A673 (cell line): ENCODE results near the gene EXOC4. TPM values are rescaled to one million over a fixed set of nuclear protein-coding genes. Genes with fewer than 3 reads are reported as not detected.

Experiments
- BruUV-seq: library from RNA; stranded (reverse); fragments of 400-500 nt; replicated peaks from 2 replicates; lab custom pipeline; 2021; lab: Mats Ljungman, UMichigan
- CTCF ChIA-PET: fragments of 300-600 bp; sonication (Branson Sonifier 250); formaldehyde crosslinking; loops from one replicate; lab custom pipeline; 2022; ENCODE audit warnings: antibody characterized with exemption; lab: Charles Lee
- POLR2A ChIA-PET: fragments of 300-600 bp; sonication (Branson Sonifier 250); formaldehyde crosslinking; loops from one replicate; lab custom pipeline; 2022; ENCODE audit warnings: antibody characterized with exemption; ENCODE audit not compliant: low non-redundant PET; lab: Charles Lee
- DNase-seq: peaks from one replicate; pipeline ENCODE4 v3.0.0-alpha.2; 2015; ENCODE audit warnings: low spot score
- H3K27ac ChIP-seq: fragments of 200-600 bp; sonication (generic); 2 replicates; pipeline ENCODE4 v1.5.1; 2016; ENCODE audit warnings: mixed run types, low read depth, mild to moderate bottlenecking, mixed read lengths, antibody characterized with exemption, low read length; ENCODE audit not compliant: poor library complexity, severe bottlenecking
- H3K27me3 ChIP-seq: fragments of 200-600 bp; sonication (generic); replicated peaks from 2 replicates; pipeline ENCODE4 v1.6.1; 2017; ENCODE audit warnings: mixed run types, low read depth, mild to moderate bottlenecking, mixed read lengths, antibody characterized with exemption, low read length; ENCODE audit not compliant: insufficient read depth, poor library complexity
- H3K36me3 ChIP-seq: fragments of 200-600 bp; sonication (generic); 2 replicates; pipeline ENCODE4 v1.6.1; 2016; ENCODE audit warnings: mixed run types, mild to moderate bottlenecking, mixed read lengths, antibody characterized with exemption, low read length; ENCODE audit not compliant: insufficient read depth, poor library complexity, severe bottlenecking
- H3K4me1 ChIP-seq: fragments of 200-600 bp; sonication (generic); 2 replicates; pipeline ENCODE4 v1.6.1; 2017; ENCODE audit warnings: mixed run types, mild to moderate bottlenecking, mixed read lengths, antibody characterized with exemption, low read length; ENCODE audit not compliant: insufficient read depth, poor library complexity, severe bottlenecking
- H3K4me3 ChIP-seq: fragments of 200-600 bp; sonication (generic); 2 replicates; pipeline ENCODE4 v1.5.1; 2016; ENCODE audit warnings: low read depth, mixed run types, mild to moderate bottlenecking, mixed read lengths, low read length; ENCODE audit not compliant: poor library complexity, severe bottlenecking
- H3K9me3 ChIP-seq: fragments of 200-600 bp; sonication (generic); 2 replicates; pipeline ENCODE4 v1.6.1; 2016; ENCODE audit warnings: mixed run types, low read depth, mild to moderate bottlenecking, mixed read lengths, antibody characterized with exemption, low read length; ENCODE audit not compliant: poor library complexity, severe bottlenecking
- EZH2 ChIP-seq: fragments of 200-600 bp; sonication (generic); IDR thresholded peaks from 2 replicates; pipeline ENCODE4 v1.6.1; 2017; ENCODE audit warnings: borderline replicate concordance, low read depth, mild to moderate bottlenecking, mixed read lengths, antibody characterized with exemption, low read length; ENCODE audit not compliant: poor library complexity, severe bottlenecking
- intact Hi-C: fragments of 100-400 bp; cut with micrococcal nuclease; formaldehyde crosslinking; loops from one replicate; pipeline ENCODE4 v1.10.0; 2022; ENCODE audit not compliant: unreplicated experiment
- total RNA-seq: library from RNA; stranded (reverse); gene quantifications from 2 replicates; pipeline ENCODE4 v1.2.3, GENCODE V29; 2021
- TF ChIP-seq, protein P1 (sequence below): fragments of 300-800, 200-600 bp; sonication (generic); conservative IDR thresholded peaks from 2 replicates; pipeline ENCODE4 v1.5.1; 2017; ENCODE audit warnings: low read depth, mild to moderate bottlenecking, antibody characterized with exemption, low read length, moderate library complexity, mixed read lengths

The EXOC4 gene
- total RNA-seq, 1 experiment from 2014 or later, result 66.1 TPM

DNA sequence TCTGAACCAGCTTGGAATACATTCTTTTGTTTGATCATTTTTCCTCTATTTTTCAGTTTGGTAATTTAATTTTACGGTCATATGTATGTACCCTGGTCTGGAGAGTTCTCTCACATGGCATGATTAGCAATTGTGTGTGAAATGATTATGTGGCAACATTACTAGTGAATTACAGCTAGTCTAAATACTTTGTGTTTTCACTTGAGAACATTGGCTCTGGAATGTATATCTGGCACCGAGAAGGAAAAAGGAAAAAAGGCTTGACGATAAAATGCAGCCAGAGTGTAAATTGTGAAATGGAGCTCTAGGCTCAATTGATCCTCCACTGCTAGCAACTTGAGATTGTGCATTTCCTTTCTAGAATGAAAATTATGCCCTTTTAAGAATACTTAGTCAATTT is 397.2 kb downstream of the EXOC4 start:
- POLR2A ChIA-PET, result no interaction called here
- no peak overlapping the region for H3K27ac ChIP-seq
- intact Hi-C loops, result no loop called here
- no peak for DNase-seq
- no peak overlapping the region for H3K4me3 ChIP-seq
- no peaks in the 10 kb centered on the region for H3K36me3 ChIP-seq
- H3K27me3 ChIP-seq, result no peaks in the 10 kb centered on the region
- no TSS peak for BruUV-seq
- peaks cover 15% of the 10 kb centered on the region for H3K4me1 ChIP-seq
- CTCF ChIA-PET, result no interaction called here
- no peak for TF ChIP-seq EZH2
- TF ChIP-seq, protein P1, sequence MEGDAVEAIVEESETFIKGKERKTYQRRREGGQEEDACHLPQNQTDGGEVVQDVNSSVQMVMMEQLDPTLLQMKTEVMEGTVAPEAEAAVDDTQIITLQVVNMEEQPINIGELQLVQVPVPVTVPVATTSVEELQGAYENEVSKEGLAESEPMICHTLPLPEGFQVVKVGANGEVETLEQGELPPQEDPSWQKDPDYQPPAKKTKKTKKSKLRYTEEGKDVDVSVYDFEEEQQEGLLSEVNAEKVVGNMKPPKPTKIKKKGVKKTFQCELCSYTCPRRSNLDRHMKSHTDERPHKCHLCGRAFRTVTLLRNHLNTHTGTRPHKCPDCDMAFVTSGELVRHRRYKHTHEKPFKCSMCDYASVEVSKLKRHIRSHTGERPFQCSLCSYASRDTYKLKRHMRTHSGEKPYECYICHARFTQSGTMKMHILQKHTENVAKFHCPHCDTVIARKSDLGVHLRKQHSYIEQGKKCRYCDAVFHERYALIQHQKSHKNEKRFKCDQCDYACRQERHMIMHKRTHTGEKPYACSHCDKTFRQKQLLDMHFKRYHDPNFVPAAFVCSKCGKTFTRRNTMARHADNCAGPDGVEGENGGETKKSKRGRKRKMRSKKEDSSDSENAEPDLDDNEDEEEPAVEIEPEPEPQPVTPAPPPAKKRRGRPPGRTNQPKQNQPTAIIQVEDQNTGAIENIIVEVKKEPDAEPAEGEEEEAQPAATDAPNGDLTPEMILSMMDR, result no peak
- H3K9me3 ChIP-seq, result no peaks in the 10 kb centered on the region

DNA sequence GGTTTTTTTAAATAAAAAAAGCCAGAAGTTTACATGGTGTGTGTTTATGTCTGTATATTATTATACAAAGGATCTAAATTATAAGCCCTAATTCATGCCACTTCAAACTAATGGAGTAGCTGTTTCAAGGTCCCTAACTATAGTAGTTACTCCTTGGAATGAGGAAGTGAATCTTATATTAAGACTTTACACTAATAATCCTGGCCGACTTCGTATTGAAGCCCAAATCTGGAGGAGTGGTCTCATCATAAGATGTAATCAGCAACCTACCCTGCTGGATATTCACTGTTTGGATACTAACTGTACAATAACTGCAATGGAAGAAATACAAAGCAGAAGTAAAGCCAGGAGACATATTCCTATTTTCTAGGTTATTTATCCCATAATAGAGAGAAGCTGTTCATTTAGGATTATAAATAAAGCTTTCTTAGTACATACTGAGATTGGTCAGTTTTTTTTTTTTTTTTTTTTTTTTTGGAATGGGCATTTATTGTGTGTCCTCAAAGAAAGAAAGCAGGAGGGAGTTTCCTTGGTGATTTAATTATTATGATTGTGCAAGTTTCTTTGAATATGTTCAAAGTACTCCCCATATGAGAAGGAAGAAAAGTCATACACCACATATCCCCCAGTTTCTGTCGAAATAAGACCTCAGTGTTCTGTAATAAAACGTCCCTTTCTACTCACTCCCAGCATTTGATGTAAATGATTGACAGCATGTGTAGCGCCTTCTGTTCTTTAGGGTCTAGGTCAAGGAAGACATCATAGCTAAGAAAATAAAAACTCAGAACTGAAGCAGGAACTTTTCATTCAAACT is 397.8 kb downstream of the EXOC4 start:
- H3K4me1 ChIP-seq, result peaks cover 13% of the 10 kb centered on the region
- TF ChIP-seq, protein P1, result no peak
- no peak for TF ChIP-seq EZH2
- no TSS peak for BruUV-seq
- no peaks in the 10 kb centered on the region for H3K36me3 ChIP-seq
- no peaks in the 10 kb centered on the region for H3K27me3 ChIP-seq
- no peak overlapping the region for H3K27ac ChIP-seq
- no peak for DNase-seq
- intact Hi-C loops, result no loop called here
- ChIA-PET CTCF (no interaction called here), POLR2A (no interaction called here)
- H3K4me3 ChIP-seq, result no peak overlapping the region
- H3K9me3 ChIP-seq, result no peaks in the 10 kb centered on the region

DNA sequence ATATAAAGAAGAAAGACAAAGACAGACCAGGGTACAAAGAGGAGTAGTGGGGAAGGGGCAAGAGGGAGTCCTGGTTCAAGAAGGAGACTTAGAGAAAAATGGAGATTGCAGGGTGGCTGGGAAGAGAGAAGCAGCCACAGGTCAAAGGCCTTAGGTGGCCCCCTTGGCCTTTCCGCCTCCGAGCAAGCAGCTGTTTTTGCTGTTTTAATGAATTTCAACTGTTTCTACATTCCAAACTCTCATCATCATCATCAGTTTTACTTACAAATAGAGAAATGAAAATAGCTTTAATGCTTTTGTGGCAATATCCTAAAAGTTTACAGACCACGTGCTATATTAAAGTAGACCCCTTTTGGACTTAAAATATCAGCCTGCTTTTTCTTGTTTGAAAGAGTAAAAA is 399.7 kb downstream of the EXOC4 start:
- intact Hi-C loops, result no loop called here
- no peaks in the 10 kb centered on the region for H3K9me3 ChIP-seq
- H3K27me3 ChIP-seq, result no peaks in the 10 kb centered on the region
- no TSS peak for BruUV-seq
- no peak overlapping the region for H3K4me3 ChIP-seq
- DNase-seq, result no peak
- no peaks in the 10 kb centered on the region for H3K36me3 ChIP-seq
- TF ChIP-seq, protein P1, result no peak
- no peak for TF ChIP-seq EZH2
- H3K4me1 ChIP-seq, result no peaks in the 10 kb centered on the region
- ChIA-PET CTCF (no interaction called here), POLR2A (no interaction called here)
- H3K27ac ChIP-seq, result no peak overlapping the region
